OCI-LY7 (cell line): ENCODE data around the gene SH3GLB2. TPM values are rescaled to one million over a fixed set of nuclear protein-coding genes. Genes with fewer than 3 reads are reported as not detected.

Source experiments
- BruUV-seq: library from RNA; stranded (reverse); fragments of 400-500 nt; replicated peaks from 2 replicates; lab custom pipeline; 2021; lab: Mats Ljungman, UMichigan
- CTCF ChIA-PET: fragments of 300-600 bp; sonication (Branson Sonifier 250); formaldehyde crosslinking; loops from one replicate; lab custom pipeline; 2022; ENCODE audit warnings: antibody characterized with exemption; ENCODE audit not compliant: unreplicated experiment; lab: Charles Lee
- POLR2A ChIA-PET: fragments of 300-600 bp; sonication (Branson Sonifier 250); formaldehyde crosslinking; loops from one replicate; lab custom pipeline; 2022; ENCODE audit warnings: antibody characterized with exemption; lab: Charles Lee
- DNase-seq: peaks from one replicate; pipeline ENCODE4 v3.0.0-alpha.2; 2015; ENCODE audit warnings: low spot score
- H2AFZ ChIP-seq: fragments of 200-600 bp; sonication (generic), shearing (Covaris generic); 2 replicates; pipeline ENCODE4 v1.6.1; 2014; ENCODE audit warnings: mild to moderate bottlenecking, antibody characterized with exemption, low read length, moderate library complexity
- H3K27ac ChIP-seq: fragments of 200-600 bp; sonication (generic); 2 replicates; pipeline ENCODE4 v1.5.1; 2014; ENCODE audit warnings: mixed run types, low read depth, mild to moderate bottlenecking, moderate library complexity, low read length, inconsistent platforms; ENCODE audit not compliant: poor library complexity, severe bottlenecking
- H3K36me3 ChIP-seq: fragments of 200-600 bp; sonication (generic); 2 replicates; pipeline ENCODE4 v1.6.1; 2014; ENCODE audit warnings: mild to moderate bottlenecking, antibody characterized with exemption, low read length, moderate library complexity, mixed read lengths; ENCODE audit not compliant: insufficient read depth
- H3K4me1 ChIP-seq: fragments of 200-600 bp; sonication (generic); 2 replicates; pipeline ENCODE4 v1.5.1; 2014; ENCODE audit warnings: mild to moderate bottlenecking, low read length; ENCODE audit not compliant: insufficient read depth, poor library complexity, severe bottlenecking
- H3K4me2 ChIP-seq: fragments of 200-600 bp; sonication (generic); 2 replicates; pipeline ENCODE4 v1.6.1; 2014; ENCODE audit warnings: mild to moderate bottlenecking, low read length
- H3K4me3 ChIP-seq: fragments of 200-600 bp; sonication (generic); 2 replicates; pipeline ENCODE4 v1.5.1; 2014; ENCODE audit warnings: mild to moderate bottlenecking, low read depth, low read length; ENCODE audit not compliant: poor library complexity, severe bottlenecking
- H3K79me2 ChIP-seq: fragments of 200-600 bp; sonication (generic); 2 replicates; pipeline ENCODE4 v1.6.1; 2016; ENCODE audit warnings: low read depth, mild to moderate bottlenecking, low read length, moderate library complexity, mixed read lengths; ENCODE audit not compliant: insufficient read depth
- H3K9me2 ChIP-seq: fragments of 200-600 bp; sonication (generic); 2 replicates; pipeline ENCODE4 v1.6.1; 2016; ENCODE audit warnings: mild to moderate bottlenecking, low read length, mixed read lengths; ENCODE audit not compliant: insufficient read depth
- H3K9me3 ChIP-seq: fragments of 200-600 bp; sonication (generic); 2 replicates; pipeline ENCODE4 v1.6.1; 2014; ENCODE audit warnings: mild to moderate bottlenecking, mixed run types, low read length, mixed read lengths
- H4K20me1 ChIP-seq: fragments of 200-600 bp; sonication (generic); 2 replicates; pipeline ENCODE4 v1.6.1; 2014; ENCODE audit warnings: mild to moderate bottlenecking, antibody characterized with exemption, low read length, moderate library complexity, mixed read lengths; ENCODE audit not compliant: insufficient read depth
- EZH2phosphoT487 ChIP-seq: fragments of 200-600 bp; sonication (generic); IDR thresholded peaks from 2 replicates; pipeline ENCODE4 v1.6.1; 2018; ENCODE audit warnings: low read depth, borderline replicate concordance, mild to moderate bottlenecking, mixed run types, antibody characterized with exemption, low read length, moderate library complexity, mixed read lengths
- intact Hi-C: fragments of 100-400 bp; cut with micrococcal nuclease; formaldehyde crosslinking; loops from one replicate; pipeline ENCODE4 v1.10.0; 2022; ENCODE audit not compliant: unreplicated experiment
- total RNA-seq, 2 experiments: library from RNA; depleted of rRNA in 1 of 2; stranded (reverse); fragments of >200 nt in 1 of 2; shearing (Covaris generic) in 1 of 2; gene quantifications; 2 replicates each; pipeline ENCODE4 v1.2.3, GENCODE V29; 2014 to 2022
- TF ChIP-seq, protein P1 (sequence below): fragments of 200-600 bp; sonication (generic); conservative IDR thresholded peaks from 2 replicates; pipeline ENCODE4 v1.5.1; 2014; ENCODE audit warnings: mild to moderate bottlenecking, antibody characterized with exemption, low read length, moderate library complexity, mixed read lengths

Gene SH3GLB2
- total RNA-seq, 2 experiments from 2014 or later: 58.4 to 92.6 TPM

DNA sequence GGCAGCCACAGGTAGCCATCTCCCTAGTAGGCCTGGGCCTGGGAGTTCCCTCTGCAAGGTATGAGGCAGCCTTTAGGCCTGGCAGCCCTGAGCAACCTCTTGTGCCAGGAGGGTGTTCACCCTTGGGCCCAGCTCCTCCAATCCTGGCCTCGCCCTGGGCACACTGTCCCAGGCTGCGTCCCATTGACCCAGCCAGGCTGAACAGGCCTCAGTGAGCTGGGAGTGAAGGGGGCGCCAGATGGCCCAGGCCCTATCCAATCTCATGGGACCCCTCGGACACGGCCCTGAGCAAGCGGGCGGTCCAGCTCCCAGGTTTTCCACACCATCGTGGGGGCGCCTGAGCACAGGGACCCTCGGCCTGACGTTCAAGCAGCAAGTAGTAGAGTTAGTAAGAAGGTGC, 14.5 kb downstream of the SH3GLB2 start:
- DNase-seq: no peak
- Histone ChIP-seq H3K36me3 (peaks cover 21% of the 10 kb centered on the region; the same call in 1 of the 2 replicates), H3K9me3 (no peaks in the 10 kb centered on the region), H4K20me1 (no peaks in the 10 kb centered on the region), H3K9me2 (no peaks in the 10 kb centered on the region), H3K4me3 (no peak overlapping the region), H3K27ac (no peak overlapping the region), H3K4me1 (no peaks in the 10 kb centered on the region), H3K4me2 (no peak overlapping the region), H2AFZ (no peak overlapping the region), H3K79me2 (no peaks in the 10 kb centered on the region)
- BruUV-seq: no TSS peak
- ChIA-PET POLR2A (interaction anchor here (0.5 kb wide), 1 partner anchor 19 kb away, joined by 3 read pairs; no protein-coding TSS in a partner anchor), CTCF (no interaction called here)
- TF ChIP-seq EZH2phosphoT487: no peak
- TF ChIP-seq, protein P1, sequence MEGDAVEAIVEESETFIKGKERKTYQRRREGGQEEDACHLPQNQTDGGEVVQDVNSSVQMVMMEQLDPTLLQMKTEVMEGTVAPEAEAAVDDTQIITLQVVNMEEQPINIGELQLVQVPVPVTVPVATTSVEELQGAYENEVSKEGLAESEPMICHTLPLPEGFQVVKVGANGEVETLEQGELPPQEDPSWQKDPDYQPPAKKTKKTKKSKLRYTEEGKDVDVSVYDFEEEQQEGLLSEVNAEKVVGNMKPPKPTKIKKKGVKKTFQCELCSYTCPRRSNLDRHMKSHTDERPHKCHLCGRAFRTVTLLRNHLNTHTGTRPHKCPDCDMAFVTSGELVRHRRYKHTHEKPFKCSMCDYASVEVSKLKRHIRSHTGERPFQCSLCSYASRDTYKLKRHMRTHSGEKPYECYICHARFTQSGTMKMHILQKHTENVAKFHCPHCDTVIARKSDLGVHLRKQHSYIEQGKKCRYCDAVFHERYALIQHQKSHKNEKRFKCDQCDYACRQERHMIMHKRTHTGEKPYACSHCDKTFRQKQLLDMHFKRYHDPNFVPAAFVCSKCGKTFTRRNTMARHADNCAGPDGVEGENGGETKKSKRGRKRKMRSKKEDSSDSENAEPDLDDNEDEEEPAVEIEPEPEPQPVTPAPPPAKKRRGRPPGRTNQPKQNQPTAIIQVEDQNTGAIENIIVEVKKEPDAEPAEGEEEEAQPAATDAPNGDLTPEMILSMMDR: no peak
- intact Hi-C loops: no loop called here

DNA sequence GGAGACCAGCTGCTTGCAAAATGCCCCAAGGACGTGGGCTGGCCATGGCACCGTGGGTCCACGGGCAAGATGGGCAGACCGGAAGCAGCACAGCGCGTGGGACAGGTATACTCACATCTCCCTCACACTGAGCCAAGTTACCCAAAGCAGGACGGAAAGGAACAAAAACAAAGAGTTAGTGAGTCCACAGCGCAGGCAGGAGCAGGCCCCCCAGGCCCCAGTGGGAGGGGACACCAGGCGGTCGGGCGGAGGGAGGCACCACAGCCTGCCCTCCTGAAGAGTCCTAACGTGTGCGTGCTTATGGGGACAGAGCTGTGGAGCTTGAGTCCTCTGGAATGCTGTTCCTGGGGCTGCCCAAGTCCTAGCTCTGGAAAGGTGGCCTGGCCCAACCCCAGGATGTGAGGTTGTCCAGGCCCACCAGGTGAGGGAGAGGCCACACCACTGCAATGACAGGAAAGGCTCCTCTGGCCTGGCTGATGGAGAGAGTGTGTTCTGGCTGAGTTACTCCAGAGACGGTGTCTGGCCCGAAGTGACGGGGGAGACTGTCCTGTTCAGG, 15.2 kb downstream of the SH3GLB2 start:
- H3K4me1 ChIP-seq: no peaks in the 10 kb centered on the region

More for the DNA sequence above, 15.2 kb downstream of the SH3GLB2 start:
- H3K79me2 ChIP-seq: no peaks in the 10 kb centered on the region
- peaks cover 28% of the 10 kb centered on the region; the same call in 1 of the 2 replicates for H3K36me3 ChIP-seq
- H3K4me2 ChIP-seq: no peak overlapping the region
- BruUV-seq: no TSS peak
- no peak for TF ChIP-seq EZH2phosphoT487
- TF ChIP-seq, protein P1: no peak
- no peaks in the 10 kb centered on the region for H3K9me2 ChIP-seq
- no peaks in the 10 kb centered on the region for H3K9me3 ChIP-seq
- POLR2A ChIA-PET: interaction anchor here (0.5 to 0.6 kb wide), 2 partner anchors 20 to 173 kb away, joined by 3 to 4 read pairs; no protein-coding TSS in a partner anchor
- CTCF ChIA-PET: no interaction called here
- no peaks in the 10 kb centered on the region for H4K20me1 ChIP-seq
- no peak overlapping the region for H3K4me3 ChIP-seq
- no peak for DNase-seq
- intact Hi-C loops: no loop called here
- H2AFZ ChIP-seq: no peak overlapping the region
- H3K27ac ChIP-seq: no peak overlapping the region
